Right lobe of liver (tissue), 6 donors: ENCODE results near the gene CDH23. TPM values are rescaled to one million over a fixed set of nuclear protein-coding genes. Genes with fewer than 3 reads are reported as not detected.

ENCODE experiments used
- ATAC-seq, 4 donors: fragments of 200-7000 bp; cut with Tn5 transposase; one replicate each; pipeline ENCODE4 v1.9.1; 2020; ENCODE audit warnings: mild to moderate bottlenecking in 4 of 4, moderate library complexity in 4 of 4
- DNase-seq, 3 donors: peaks; one replicate each; pipeline ENCODE4 v3.0.0-alpha.2; 2020
- H3K27ac ChIP-seq, 3 donors: fragments of 200-600 bp; one replicate each; pipeline ENCODE4 v1.8.0; 2022
- H3K27me3 ChIP-seq, 2 donors: fragments of 200-600 bp; one replicate each; pipeline ENCODE4 v1.8.0; 2022
- H3K36me3 ChIP-seq, 4 donors: fragments of 200-600 bp; sonication (generic) in 1 of 4; one replicate each; pipeline versions ENCODE4 v1.5.1 to v1.8.0; 2017 to 2022; ENCODE audit warnings: control low read depth in 1 of 4
- H3K4me1 ChIP-seq, 4 donors: fragments of 200-600 bp; sonication (generic) in 1 of 4; one replicate each; pipeline versions ENCODE4 v1.5.1 to v1.8.0; 2017 to 2022; ENCODE audit warnings: control low read depth in 1 of 4
- H3K4me3 ChIP-seq, 3 donors: fragments of 200-600 bp; one replicate each; pipeline ENCODE4 v1.8.0; 2022
- H3K9me3 ChIP-seq, 4 donors: fragments of 200-600 bp; sonication (generic) in 1 of 4; one replicate each; pipeline versions ENCODE4 v1.5.1 to v1.8.0; 2017 to 2022; ENCODE audit warnings: control low read depth in 1 of 4
- CTCF ChIP-seq, 4 donors: fragments of 200-600 bp in 3 of 4; fragments of 450-650 bp in 1 of 4; IDR thresholded peaks; one replicate each; pipeline versions ENCODE4 v1.5.1 to v1.8.0; 2016 to 2022; ENCODE audit warnings: antibody characterized with exemption in 4 of 4, mild to moderate bottlenecking in 2 of 4
- POLR2A ChIP-seq: fragments of 450-650 bp; IDR thresholded peaks from one replicate; pipeline ENCODE4 v1.6.1; 2017; ENCODE audit warnings: antibody characterized with exemption, mild to moderate bottlenecking
- WGBS: methylation state at CpG from one replicate; pipeline ENCODE4 v1.1.6; 2018; ENCODE audit warnings: low coverage, low lambda C conversion rate; ENCODE audit not compliant: insufficient coverage; ENCODE audit errors: missing lambda C conversion rate; 5-methylcytosine and 5-hydroxymethylcytosine counted together
- intact Hi-C, 2 donors: fragments of 100-400 bp; cut with DNase I; formaldehyde crosslinking; loops; one replicate each; pipeline versions ENCODE4 v1.11.2 to v1.14.1; 2022
- total RNA-seq, 6 experiments: library from RNA; depleted of rRNA in 2 of 6; stranded (reverse); fragments of >200 nt in 2 of 6; fragmentation: NEBNext Ultra II Directional in 3 of 6; extraction: Animal tissue kit (Norgen Biotek cat#: 25700) in 3 of 6; gene quantifications; one replicate each; pipeline versions ENCODE4 v1.1.0 to v1.2.4, GENCODE V29; 2016 to 2023
- donor health status: DM: no; HTN: yes; CAD: no.
- donor health status: DM: no; HTN: no; CAD: no.
- donor health status: DM: no; HTN: no; CAD: no.
- donor health status: DM: no; HTN: yes; CAD: no.
- donor health status: DM: no; HTN: yes; CAD: no.

Gene CDH23
- total RNA-seq, 6 experiments from 2014 or later, result 3.3 to 19.7 (median 6.3) TPM

- ATAC-seq (no peak), DNase-seq (no peak)
- H3K27ac ChIP-seq, result no peak overlapping the region
- no peak overlapping the region for H3K4me3 ChIP-seq
- H3K36me3 ChIP-seq, result no peaks in the 10 kb centered on the region
- H3K4me1 ChIP-seq, result peaks cover 0 to 73% (median 10%) of the 10 kb centered on the region in 4 donors
- no peaks in the 10 kb centered on the region for H3K27me3 ChIP-seq
- WGBS, result 36% methylated on average over 2 of the region's 2 CpGs
- intact Hi-C loops, result no loop called here
- no peaks in the 10 kb centered on the region for H3K9me3 ChIP-seq
- TF ChIP-seq CTCF (IDR thresholded peaks at IDR 0.05) (no peak), POLR2A (no peak)
Observed at GRCh38 chr10:71842422-71842821, 445.7 kb downstream of the CDH23 start.

- intact Hi-C loops, result no loop called here
- H3K36me3 ChIP-seq, result no peaks in the 10 kb centered on the region
- no peak overlapping the region for H3K4me3 ChIP-seq
- ATAC-seq, result no peak
- H3K27ac ChIP-seq, result peak overlapping the region in 1 of 3 donors; percentile 3
- H3K4me1 ChIP-seq, result peaks cover 0 to 73% (median 13%) of the 10 kb centered on the region in 4 donors
- DNase-seq, result no peak
- H3K9me3 ChIP-seq, result no peaks in the 10 kb centered on the region
- H3K27me3 ChIP-seq, result no peaks in the 10 kb centered on the region
- WGBS, result 67% methylated on average over 11 of the region's 14 CpGs
- TF ChIP-seq CTCF (IDR thresholded peaks at IDR 0.05) (no peak), POLR2A (no peak)
Observed at GRCh38 chr10:71842856-71843686, 446.4 kb downstream of the CDH23 start.

GRCh38 chr10:71844084-71844483 lies 447.4 kb downstream of the CDH23 start:
- Histone ChIP-seq H3K4me1 (peaks cover 0 to 75% (median 14%) of the 10 kb centered on the region in 4 donors), H3K36me3 (no peaks in the 10 kb centered on the region), H3K4me3 (no peak overlapping the region), H3K9me3 (no peaks in the 10 kb centered on the region), H3K27ac (peak overlapping the region in 1 of 3 donors; percentile 45), H3K27me3 (no peaks in the 10 kb centered on the region)
- no peak for TF ChIP-seq CTCF (IDR thresholded peaks at IDR 0.05)
- TF ChIP-seq POLR2A, result no peak
- ATAC-seq (no peak), DNase-seq (no peak)
- 34% methylated on average over 2 of the region's 2 CpGs for WGBS
- intact Hi-C loops, result no loop called here

- DNase-seq, result no peak
- 49% methylated on average over 2 of the region's 2 CpGs for WGBS
- ATAC-seq, result no peak
- Histone ChIP-seq H3K9me3 (no peaks in the 10 kb centered on the region), H3K4me3 (no peak overlapping the region), H3K36me3 (no peaks in the 10 kb centered on the region), H3K4me1 (peaks cover 0 to 74% (median 14%) of the 10 kb centered on the region in 4 donors), H3K27ac (peak overlapping the region in 2 of 3 donors; percentile 45 to 60), H3K27me3 (no peaks in the 10 kb centered on the region)
- TF ChIP-seq POLR2A (no peak), CTCF (IDR thresholded peaks at IDR 0.05) (no peak)
- intact Hi-C loops, result no loop called here
Observed at GRCh38 chr10:71844695-71845094, 448.0 kb downstream of the CDH23 start.
